Lower lobe of right lung (tissue), 2 donors: Measurements from ENCODE around the gene CLEC4C. TPM values are rescaled to one million over a fixed set of nuclear protein-coding genes. Genes with fewer than 3 reads are reported as not detected.
"Not testable (repeated sequence)": the region's sequence is repeated elsewhere in the genome, so short reads cannot be mapped to it uniquely, and the experiment has no call there.

Experiments
- ATAC-seq, 2 donors: fragments of 200-7000 bp; cut with Tn5 transposase; one replicate each; pipeline ENCODE4 v1.9.1; 2020 to 2022; ENCODE audit warnings: mild to moderate bottlenecking in 2 of 2, moderate library complexity in 2 of 2
- DNase-seq: peaks from one replicate; pipeline ENCODE4 v3.0.0-alpha.2; 2020
- H3K27ac ChIP-seq: fragments of 200-600 bp; one replicate; pipeline ENCODE4 v1.8.0; 2022
- H3K27me3 ChIP-seq: fragments of 200-600 bp; one replicate; pipeline ENCODE4 v1.8.0; 2022; ENCODE audit warnings: low read depth
- H3K36me3 ChIP-seq: fragments of 200-600 bp; one replicate; pipeline ENCODE4 v1.8.0; 2022; ENCODE audit warnings: mild to moderate bottlenecking
- H3K4me1 ChIP-seq: fragments of 200-600 bp; one replicate; pipeline ENCODE4 v1.8.0; 2022
- H3K4me3 ChIP-seq: fragments of 200-600 bp; one replicate; pipeline ENCODE4 v1.8.0; 2022; ENCODE audit warnings: mild to moderate bottlenecking
- H3K9me3 ChIP-seq: fragments of 200-600 bp; one replicate; pipeline ENCODE4 v1.8.0; 2022
- intact Hi-C: fragments of 100-400 bp; cut with DNase I; formaldehyde crosslinking; loops from one replicate; pipeline ENCODE4 v1.11.0; 2022
- total RNA-seq: library from RNA; stranded (reverse); fragmentation: NEBNext Ultra II Directional; extraction: Animal tissue kit (Norgen Biotek cat#: 25700); gene quantifications from one replicate; pipeline ENCODE4 v1.2.1, GENCODE V29; 2021
- TF ChIP-seq, protein P1 (sequence below): fragments of 200-600 bp; IDR thresholded peaks from one replicate; pipeline ENCODE4 v1.8.0; 2022; ENCODE audit warnings: antibody characterized with exemption, mild to moderate bottlenecking
- donor health status: DM: no; HTN: yes; CAD: no; lungs with severe emphysema.

Gene CLEC4C
- total RNA-seq, 1 donor from 2014 or later: not detected

DNA sequence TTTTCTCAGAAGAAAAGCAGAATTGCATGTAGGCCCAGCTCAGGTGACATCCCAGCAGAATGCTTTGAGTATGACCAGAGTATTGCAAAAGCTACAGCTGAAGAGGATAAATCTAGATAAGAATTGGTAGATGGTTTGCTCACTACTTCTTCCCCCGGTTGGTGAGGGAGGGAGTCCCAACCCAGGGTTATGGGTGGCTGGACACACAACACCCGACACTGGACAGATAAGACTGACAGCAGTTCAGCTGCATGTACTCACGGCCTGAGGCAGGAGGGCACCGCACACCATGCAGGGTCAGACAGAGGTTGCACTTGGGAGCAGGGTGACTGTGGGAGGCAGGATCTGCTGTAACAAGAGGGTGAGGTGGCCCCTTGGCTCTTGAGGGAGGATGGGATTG lies 1.7 kb upstream of the CLEC4C start:
- no peaks in the 10 kb centered on the region for H3K36me3 ChIP-seq
- H3K9me3 ChIP-seq: no peaks in the 10 kb centered on the region
- H3K4me3 ChIP-seq: no peak overlapping the region
- H3K4me1 ChIP-seq: no peaks in the 10 kb centered on the region
- intact Hi-C loops: no loop called here
- no peak for ATAC-seq
- H3K27me3 ChIP-seq: no peaks in the 10 kb centered on the region
- TF ChIP-seq, protein P1, sequence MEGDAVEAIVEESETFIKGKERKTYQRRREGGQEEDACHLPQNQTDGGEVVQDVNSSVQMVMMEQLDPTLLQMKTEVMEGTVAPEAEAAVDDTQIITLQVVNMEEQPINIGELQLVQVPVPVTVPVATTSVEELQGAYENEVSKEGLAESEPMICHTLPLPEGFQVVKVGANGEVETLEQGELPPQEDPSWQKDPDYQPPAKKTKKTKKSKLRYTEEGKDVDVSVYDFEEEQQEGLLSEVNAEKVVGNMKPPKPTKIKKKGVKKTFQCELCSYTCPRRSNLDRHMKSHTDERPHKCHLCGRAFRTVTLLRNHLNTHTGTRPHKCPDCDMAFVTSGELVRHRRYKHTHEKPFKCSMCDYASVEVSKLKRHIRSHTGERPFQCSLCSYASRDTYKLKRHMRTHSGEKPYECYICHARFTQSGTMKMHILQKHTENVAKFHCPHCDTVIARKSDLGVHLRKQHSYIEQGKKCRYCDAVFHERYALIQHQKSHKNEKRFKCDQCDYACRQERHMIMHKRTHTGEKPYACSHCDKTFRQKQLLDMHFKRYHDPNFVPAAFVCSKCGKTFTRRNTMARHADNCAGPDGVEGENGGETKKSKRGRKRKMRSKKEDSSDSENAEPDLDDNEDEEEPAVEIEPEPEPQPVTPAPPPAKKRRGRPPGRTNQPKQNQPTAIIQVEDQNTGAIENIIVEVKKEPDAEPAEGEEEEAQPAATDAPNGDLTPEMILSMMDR: no peak
- DNase-seq: no peak
- H3K27ac ChIP-seq: no peak overlapping the region

DNA sequence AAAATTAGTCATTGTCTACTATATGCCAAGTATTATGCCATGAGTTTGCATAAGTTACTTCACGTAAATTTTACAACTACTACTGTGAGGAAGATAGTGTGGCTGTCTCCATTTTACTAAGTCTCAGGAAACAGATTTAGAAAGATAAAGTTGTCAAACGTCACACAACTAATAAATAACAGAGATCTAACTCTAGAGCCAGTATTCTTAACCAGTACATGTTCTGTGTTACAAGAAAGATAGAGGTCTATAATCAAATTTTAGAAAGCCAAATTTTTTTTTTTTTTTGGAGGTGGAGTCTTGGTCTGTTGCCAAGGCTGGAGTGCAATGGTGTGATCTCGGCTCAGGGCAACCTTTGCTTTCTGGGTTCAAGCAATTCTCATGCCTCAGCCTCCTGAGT lies 14.2 kb downstream of the CLEC4C start:
- Histone ChIP-seq H3K36me3 (no peaks in the 10 kb centered on the region), H3K9me3 (no peaks in the 10 kb centered on the region), H3K4me1 (no peaks in the 10 kb centered on the region), H3K27me3 (no peaks in the 10 kb centered on the region), H3K27ac (no peak overlapping the region), H3K4me3 (no peak overlapping the region)
- DNase-seq (no peak), ATAC-seq (no peak)
- intact Hi-C loops: no loop called here
- TF ChIP-seq, protein P1: no peak

DNA sequence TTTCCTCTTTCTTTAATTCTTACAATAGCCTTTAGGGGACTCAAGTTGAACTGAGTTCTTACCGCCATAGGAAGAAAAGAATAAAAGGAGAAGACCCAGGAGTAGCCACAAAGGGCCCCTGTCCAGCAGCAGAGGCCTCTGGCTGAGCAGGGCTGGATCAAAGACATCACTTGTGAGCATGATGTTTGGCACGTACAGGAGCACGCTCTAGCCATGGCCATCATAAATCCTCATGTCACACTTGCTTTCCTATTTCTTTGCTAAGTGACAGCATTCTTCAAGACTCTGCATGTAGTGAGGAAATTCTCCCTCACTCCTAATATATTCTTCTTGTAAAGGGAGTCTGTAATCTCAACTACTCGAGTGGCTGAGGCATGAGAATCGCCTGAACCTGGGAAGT lies 15.7 kb downstream of the CLEC4C start:
- H3K4me1 ChIP-seq: no peaks in the 10 kb centered on the region
- H3K36me3 ChIP-seq: no peaks in the 10 kb centered on the region
- TF ChIP-seq, protein P1: no peak
- intact Hi-C loops: no loop called here
- H3K9me3 ChIP-seq: no peaks in the 10 kb centered on the region
- no peak for ATAC-seq
- H3K4me3 ChIP-seq: no peak overlapping the region
- no peaks in the 10 kb centered on the region for H3K27me3 ChIP-seq
- H3K27ac ChIP-seq: no peak overlapping the region
- no peak for DNase-seq

DNA sequence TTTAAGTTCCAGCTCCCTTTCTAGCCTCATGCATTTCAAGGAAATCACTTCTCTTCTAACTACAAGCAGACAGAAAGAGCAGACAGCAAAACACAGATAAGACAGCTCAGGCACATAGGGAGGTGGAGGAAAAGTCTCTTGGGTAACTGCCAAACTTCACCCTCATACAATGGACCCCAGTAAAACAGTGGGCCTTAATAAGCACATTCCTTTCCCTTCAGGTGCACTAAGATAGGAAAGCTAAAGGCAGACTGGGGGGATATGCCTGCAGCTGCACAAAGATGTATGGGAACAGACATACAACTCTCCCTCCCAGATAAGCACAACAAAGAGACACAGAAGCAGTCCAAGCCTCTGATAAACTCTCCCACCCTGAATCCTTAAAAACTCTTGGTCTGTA lies 16.2 kb downstream of the CLEC4C start:
- DNase-seq, ATAC-seq, intact Hi-C loops, H3K27me3 ChIP-seq, H3K9me3 ChIP-seq, H3K27ac ChIP-seq, H3K4me3 ChIP-seq, H3K36me3 ChIP-seq, H3K4me1 ChIP-seq: not testable (repeated sequence)

DNA sequence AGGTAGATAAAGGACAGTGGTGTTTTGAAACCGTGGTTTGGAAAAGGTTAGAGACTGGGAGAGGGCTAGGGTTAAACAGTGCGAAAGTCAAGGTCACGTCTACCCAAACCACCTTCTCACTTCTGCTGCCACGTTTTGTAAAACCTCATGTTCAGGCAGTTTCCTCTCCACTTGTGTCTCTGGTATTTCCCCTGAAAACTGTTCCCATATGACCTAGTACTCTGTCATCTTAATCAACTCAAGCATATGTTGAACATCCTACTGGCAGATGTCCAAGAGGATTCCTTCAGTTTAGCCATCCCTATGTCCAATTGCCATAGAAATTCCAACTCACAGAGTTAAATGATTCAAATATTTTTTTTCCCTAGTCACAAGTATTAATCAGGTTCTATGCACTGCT lies 17.4 kb downstream of the CLEC4C start:
- intact Hi-C loops: no loop called here
- ATAC-seq (no peak), DNase-seq (no peak)
- Histone ChIP-seq H3K36me3 (no peaks in the 10 kb centered on the region), H3K9me3 (no peaks in the 10 kb centered on the region), H3K27me3 (no peaks in the 10 kb centered on the region), H3K27ac (no peak overlapping the region), H3K4me3 (no peak overlapping the region), H3K4me1 (no peaks in the 10 kb centered on the region)
- TF ChIP-seq, protein P1: no peak

DNA sequence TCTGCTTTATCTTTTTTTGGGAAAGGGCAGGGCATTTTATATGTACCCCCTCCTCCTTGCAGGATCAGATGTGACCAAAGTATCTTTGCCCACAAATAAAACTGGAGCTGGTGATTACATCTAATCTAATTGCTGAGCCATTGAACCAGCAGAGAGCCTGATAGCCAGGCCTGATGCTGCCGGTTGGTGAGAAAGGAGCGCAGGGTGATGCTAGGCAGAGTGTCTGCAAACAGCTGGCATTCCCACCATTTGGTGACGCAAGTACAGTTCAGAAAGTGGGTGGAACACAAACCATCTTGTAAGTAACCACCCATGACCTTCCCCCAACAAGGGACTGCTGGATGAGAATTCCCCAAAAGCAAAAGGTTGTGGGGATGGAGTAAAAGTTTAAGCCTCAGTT lies 23.2 kb downstream of the CLEC4C start:
- TF ChIP-seq, protein P1: no peak
- no peak for DNase-seq

More for the DNA sequence above, 23.2 kb downstream of the CLEC4C start:
- H3K27ac ChIP-seq: no peak overlapping the region
- no peaks in the 10 kb centered on the region for H3K36me3 ChIP-seq
- ATAC-seq: no peak
- intact Hi-C loops: no loop called here
- no peak overlapping the region for H3K4me3 ChIP-seq
- H3K4me1 ChIP-seq: no peaks in the 10 kb centered on the region
- H3K9me3 ChIP-seq: no peaks in the 10 kb centered on the region
- H3K27me3 ChIP-seq: peaks cover 12% of the 10 kb centered on the region
